IMR-90 (cell line): ENCODE data around the gene ZFYVE28. TPM values are rescaled to one million over a fixed set of nuclear protein-coding genes. Genes with fewer than 3 reads are reported as not detected.

Experiments
- ATAC-seq: fragments of 200-7000 bp; cut with Tn5 transposase; 2 replicates; pipeline ENCODE4 v1.9.1; 2020; ENCODE audit warnings: low read depth, mild to moderate bottlenecking, moderate library complexity
- BruUV-seq: library from RNA; stranded (reverse); fragments of 400-500 nt; replicated peaks from 2 replicates; lab custom pipeline; 2021; lab: Mats Ljungman, UMichigan
- CTCF ChIA-PET: fragments of 300-600 bp; formaldehyde crosslinking; extraction: SDS; loops from one replicate; lab custom pipeline; 2021; ENCODE audit warnings: antibody characterized with exemption; lab: Yijun Ruan, JAX
- POLR2A ChIA-PET: fragments of 300-600 bp; sonication (Branson Sonifier 250); formaldehyde crosslinking; loops from one replicate; lab custom pipeline; 2022; ENCODE audit warnings: antibody characterized with exemption; ENCODE audit not compliant: unreplicated experiment; lab: Charles Lee
- DNase-seq: peaks from one replicate; pipeline ENCODE4 v3.0.0; 2013
- H2AFZ ChIP-seq: replicated peaks from 2 replicates; pipeline ENCODE3; 2013; ENCODE audit warnings: low read length, mild to moderate bottlenecking; ENCODE audit not compliant: poor library complexity
- H2AK5ac ChIP-seq: 2 replicates; pipeline ENCODE4 v1.6.1; 2013; ENCODE audit warnings: low read depth, low read length, inconsistent platforms
- H2AK9ac ChIP-seq: replicated peaks from 2 replicates; pipeline ENCODE3; 2013; ENCODE audit warnings: mild to moderate bottlenecking, low read depth, low read length, moderate library complexity; ENCODE audit not compliant: poor library complexity
- H2BK120ac ChIP-seq: 2 replicates; pipeline ENCODE4 v1.6.1; 2013; ENCODE audit warnings: low read depth, low read length, inconsistent platforms
- H2BK15ac ChIP-seq: 3 replicates; pipeline ENCODE4 v1.6.1; 2013; ENCODE audit warnings: low read depth, low read length, inconsistent platforms
- H2BK20ac ChIP-seq: 2 replicates; pipeline ENCODE4 v1.6.1; 2013; ENCODE audit warnings: low read depth, mild to moderate bottlenecking, inconsistent platforms, low read length, moderate library complexity
- H2BK5ac ChIP-seq: 2 replicates; pipeline ENCODE4 v1.6.1; 2013; ENCODE audit warnings: mild to moderate bottlenecking, low read depth, low read length, inconsistent platforms; ENCODE audit not compliant: poor library complexity, severe bottlenecking
- H3K14ac ChIP-seq: replicated peaks from 2 replicates; pipeline ENCODE4 v1.6.1; 2013; ENCODE audit warnings: low read depth, low read length, inconsistent platforms
- H3K18ac ChIP-seq: 2 replicates; pipeline ENCODE4 v1.6.1; 2013; ENCODE audit warnings: low read depth, low read length, control low read depth
- H3K23ac ChIP-seq: 2 replicates; pipeline ENCODE4 v1.6.1; 2013; ENCODE audit warnings: low read depth, low read length, inconsistent platforms
- H3K27ac ChIP-seq: 2 replicates; pipeline ENCODE4 v1.5.1; 2013; ENCODE audit warnings: mild to moderate bottlenecking, control low read depth, low read length; ENCODE audit not compliant: insufficient read depth
- H3K27me3 ChIP-seq: 2 replicates; pipeline ENCODE4 v1.6.1; 2013; ENCODE audit warnings: low read length; ENCODE audit not compliant: control insufficient read depth, insufficient read depth
- H3K36me3 ChIP-seq: 2 replicates; pipeline ENCODE4 v1.6.1; 2013; ENCODE audit warnings: low read length, mixed read lengths; ENCODE audit not compliant: control insufficient read depth, insufficient read depth
- H3K4ac ChIP-seq: 2 replicates; pipeline ENCODE4 v1.6.1; 2013; ENCODE audit warnings: low read depth, low read length, inconsistent platforms
- H3K4me1 ChIP-seq: 2 replicates; pipeline ENCODE4 v1.6.1; 2013; ENCODE audit warnings: low read length, mixed read lengths; ENCODE audit not compliant: control insufficient read depth, insufficient read depth
- H3K4me2 ChIP-seq: 2 replicates; pipeline ENCODE4 v1.6.1; 2013; ENCODE audit warnings: low read depth, mild to moderate bottlenecking, control low read depth, low read length, moderate library complexity
- H3K4me3 ChIP-seq: 2 replicates; pipeline ENCODE4 v1.5.1; 2013; ENCODE audit warnings: low read depth, mild to moderate bottlenecking, control low read depth, low read length, moderate library complexity; ENCODE audit not compliant: insufficient read depth
- H3K56ac ChIP-seq: 2 replicates; pipeline ENCODE4 v1.6.1; 2013; ENCODE audit warnings: low read length, inconsistent platforms; ENCODE audit not compliant: insufficient read depth; ENCODE audit errors: extremely low read depth
- H3K79me1 ChIP-seq, 2 experiments: 2 replicates each; pipeline ENCODE4 v1.6.1; 2013; ENCODE audit warnings: low read length in 2 of 2, inconsistent platforms in 1 of 2, low read depth in 1 of 2
- H3K9ac ChIP-seq: 2 replicates; pipeline ENCODE4 v1.6.1; 2013; ENCODE audit warnings: low read depth, low read length, control low read depth
- H3K9me1 ChIP-seq: 2 replicates; pipeline ENCODE4 v1.6.1; 2013; ENCODE audit warnings: low read length, inconsistent platforms; ENCODE audit not compliant: insufficient read depth
- H3K9me3 ChIP-seq: 2 replicates; pipeline ENCODE4 v1.6.1; 2013; ENCODE audit warnings: low read length; ENCODE audit not compliant: control insufficient read depth, insufficient read depth
- H4K20me1 ChIP-seq: 2 replicates; pipeline ENCODE4 v1.6.1; 2013; ENCODE audit warnings: low read length, inconsistent platforms; ENCODE audit not compliant: insufficient read depth
- H4K5ac ChIP-seq: 2 replicates; pipeline ENCODE4 v1.6.1; 2013; ENCODE audit warnings: mild to moderate bottlenecking, low read depth, low read length, control low read depth
- H4K8ac ChIP-seq, 2 experiments: 2 replicates each; pipeline ENCODE4 v1.6.1; 2013; ENCODE audit warnings: low read depth in 2 of 2, low read length in 2 of 2, control low read depth in 1 of 2, inconsistent platforms in 1 of 2
- H4K91ac ChIP-seq: 2 replicates; pipeline ENCODE4 v1.6.1; 2013; ENCODE audit warnings: low read depth, low read length, inconsistent platforms; ENCODE audit not compliant: insufficient read depth
- BHLHE40 ChIP-seq: fragments of 150-350 bp; IDR thresholded peaks from 2 replicates; pipeline ENCODE4 v1.6.1; 2016; ENCODE audit warnings: mild to moderate bottlenecking, low read depth, low read length
- CEBPB ChIP-seq: IDR thresholded peaks from 2 replicates; pipeline ENCODE4 v1.6.1; 2012; ENCODE audit warnings: low read depth, low read length, improper control_type of control experiment
- CHD1 ChIP-seq: IDR thresholded peaks from 2 replicates; pipeline ENCODE4 v1.6.1; 2012; ENCODE audit warnings: low read depth, low read length, improper control_type of control experiment
- ELK1 ChIP-seq: fragments of 150-350 bp; IDR thresholded peaks from 2 replicates; pipeline ENCODE4 v1.6.1; 2016; ENCODE audit warnings: low read depth, mild to moderate bottlenecking, low read length, moderate library complexity, borderline replicate concordance
- FOS ChIP-seq: fragments of 150-350 bp; IDR thresholded peaks from 2 replicates; pipeline ENCODE4 v1.6.1; 2016; ENCODE audit warnings: low read depth, low read length
- MAFK ChIP-seq: IDR thresholded peaks from 2 replicates; pipeline ENCODE4 v1.6.1; 2012; ENCODE audit warnings: low read depth, low read length, improper control_type of control experiment
- MAZ ChIP-seq: IDR thresholded peaks from 2 replicates; pipeline ENCODE4 v1.6.1; 2012; ENCODE audit warnings: low read depth, mild to moderate bottlenecking, low read length, improper control_type of control experiment, moderate library complexity, borderline replicate concordance
- MXI1 ChIP-seq: IDR thresholded peaks from 2 replicates; pipeline ENCODE4 v1.6.1; 2012; ENCODE audit warnings: low read depth, mild to moderate bottlenecking, low read length, moderate library complexity, borderline replicate concordance
- NFE2L2 ChIP-seq: fragments of 150-350 bp; IDR thresholded peaks from 2 replicates; pipeline ENCODE4 v1.6.1; 2016; ENCODE audit warnings: low read depth, mild to moderate bottlenecking, low read length
- POLR2A ChIP-seq: IDR thresholded peaks from 2 replicates; pipeline ENCODE4 v1.6.1; 2012; ENCODE audit warnings: mild to moderate bottlenecking, low read depth, low read length
- RAD21 ChIP-seq: IDR thresholded peaks from 2 replicates; pipeline ENCODE4 v1.6.1; 2012; ENCODE audit warnings: low read length, improper control_type of control experiment
- RCOR1 ChIP-seq: IDR thresholded peaks from 2 replicates; pipeline ENCODE4 v1.6.1; 2012; ENCODE audit warnings: mild to moderate bottlenecking, low read length, improper control_type of control experiment; ENCODE audit not compliant: insufficient replicate concordance
- RFX5 ChIP-seq: IDR thresholded peaks from 2 replicates; pipeline ENCODE4 v1.8.0; 2012; ENCODE audit warnings: low read depth, mild to moderate bottlenecking, low read length, moderate library complexity
- SMC3 ChIP-seq: fragments of 150-350 bp; IDR thresholded peaks from 2 replicates; pipeline ENCODE4 v1.6.1; 2016; ENCODE audit warnings: low read depth, mild to moderate bottlenecking, antibody characterized with exemption, low read length, moderate library complexity
- WGBS, 2 experiments: methylation state at CpG; one replicate each; pipeline versions ENCODE4 v1.1.5 to v1.1.7; 2013; ENCODE audit warnings: missing lambda C conversion rate in 2 of 2; ENCODE audit not compliant: insufficient read length in 1 of 2; ENCODE audit errors: extremely low coverage in 2 of 2; 5-methylcytosine and 5-hydroxymethylcytosine counted together
- dilution Hi-C: fragments of 300-500 bp; cut with HindIII; formaldehyde crosslinking; loops from one replicate; pipeline ENCODE4 v1.14.3; 2018; ENCODE audit warnings: low sequenced_read_pairs; ENCODE audit not compliant: unreplicated experiment
- in situ Hi-C: fragments of 300-500 bp; cut with MboI; formaldehyde crosslinking; loops from 3 replicates; pipeline ENCODE4 v1.14.3; 2019; ENCODE audit warnings: low sequenced_read_pairs, inconsistent platforms, mixed read lengths
- intact Hi-C: fragments of 100-400 bp; cut with micrococcal nuclease; formaldehyde crosslinking; loops from 2 replicates; pipeline ENCODE4 v1.10.0; 2022
- polyA plus RNA-seq, 3 experiments: library from polyadenylated mRNA; depleted of rRNA; stranded (reverse); fragments of >200 nt; gene quantifications; 2 replicates each; pipeline ENCODE4 v1.2.3, GENCODE V29; 2012; ENCODE audit warnings: low replicate concordance in 1 of 3
- total RNA-seq: library from RNA; depleted of rRNA; stranded (reverse); fragments of >200 nt; gene quantifications from 2 replicates; pipeline ENCODE4 v1.2.3, GENCODE V29; 2012
- TF ChIP-seq, protein P1 (sequence below): fragments of 150-350 bp; IDR thresholded peaks from 2 replicates; pipeline ENCODE4 v1.6.1; 2017; ENCODE audit warnings: mild to moderate bottlenecking, antibody characterized with exemption, low read length, low read depth
- TF ChIP-seq, protein P2 (sequence below): conservative IDR thresholded peaks from 2 replicates; pipeline ENCODE4 v1.5.1; 2012; ENCODE audit warnings: mild to moderate bottlenecking, low read depth, low read length, improper control_type of control experiment

The ZFYVE28 gene
- total and polyA plus RNA-seq, 2 of the 4 experiments (the other 2 are of a cell fraction): 0.36 to 1.2 TPM

DNA sequence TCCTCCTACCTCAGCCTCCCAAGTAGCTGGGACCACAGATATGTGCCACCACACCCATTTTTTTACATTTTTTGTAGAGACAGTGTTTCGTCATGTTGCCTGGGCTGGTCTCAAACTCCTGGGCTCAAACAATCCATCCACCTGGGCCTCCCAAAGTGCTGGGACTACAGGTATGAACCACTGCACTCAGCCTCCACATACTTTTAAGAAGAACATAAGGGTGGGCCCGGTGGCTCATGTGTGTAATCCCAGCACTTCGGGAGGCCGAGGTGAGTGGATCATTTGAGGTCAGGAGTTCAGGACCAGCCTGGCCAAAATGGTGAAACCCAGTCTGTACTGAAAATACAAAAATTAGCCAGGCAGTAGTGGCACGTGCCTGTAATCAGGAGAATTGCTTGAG is 105.1 kb downstream of the ZFYVE28 start:
- WGBS, 2 experiments: 35% methylated on average over 3 of the region's 5 CpGs; no CpG with 5 or more reads in 1 of the 2 experiments
- Histone ChIP-seq H3K9me3 (peaks cover 15% of the 10 kb centered on the region), H3K27me3 (peaks cover 8% of the 10 kb centered on the region), H3K4me3 (no peak overlapping the region), H3K4ac (no peak overlapping the region), H4K20me1 (no peaks in the 10 kb centered on the region), H2BK15ac (no peak overlapping the region), H3K79me1 (no peaks in the 10 kb centered on the region), H3K4me2 (no peak overlapping the region), H4K8ac (no peak overlapping the region), H3K9me1 (no peaks in the 10 kb centered on the region), H3K23ac (no peak overlapping the region), H3K56ac (no peak overlapping the region), H2BK20ac (no peak overlapping the region), H2BK120ac (no peak overlapping the region), H2AK9ac (no peak overlapping the region), H4K5ac (no peak overlapping the region), H3K27ac (no peak overlapping the region), H2AK5ac (no peak overlapping the region), H3K4me1 (no peaks in the 10 kb centered on the region; the same call in 1 of the 2 replicates), H3K36me3 (no peaks in the 10 kb centered on the region), H2BK5ac (no peak overlapping the region), H3K9ac (no peak overlapping the region), H2AFZ (no peak overlapping the region), H4K91ac (no peak overlapping the region), H3K14ac (no peak overlapping the region), H3K18ac (no peak overlapping the region)
- ATAC-seq: no peak
- TF ChIP-seq MAZ (no peak), RFX5 (no peak), MXI1 (no peak), FOS (no peak), RAD21 (no peak), ELK1 (no peak), POLR2A (no peak), CEBPB (no peak), BHLHE40 (no peak), RCOR1 (no peak), SMC3 (no peak), MAFK (no peak), CHD1 (no peak), NFE2L2 (no peak)
- TF ChIP-seq, protein P1, sequence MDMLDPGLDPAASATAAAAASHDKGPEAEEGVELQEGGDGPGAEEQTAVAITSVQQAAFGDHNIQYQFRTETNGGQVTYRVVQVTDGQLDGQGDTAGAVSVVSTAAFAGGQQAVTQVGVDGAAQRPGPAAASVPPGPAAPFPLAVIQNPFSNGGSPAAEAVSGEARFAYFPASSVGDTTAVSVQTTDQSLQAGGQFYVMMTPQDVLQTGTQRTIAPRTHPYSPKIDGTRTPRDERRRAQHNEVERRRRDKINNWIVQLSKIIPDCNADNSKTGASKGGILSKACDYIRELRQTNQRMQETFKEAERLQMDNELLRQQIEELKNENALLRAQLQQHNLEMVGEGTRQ: no peak
- TF ChIP-seq, protein P2, sequence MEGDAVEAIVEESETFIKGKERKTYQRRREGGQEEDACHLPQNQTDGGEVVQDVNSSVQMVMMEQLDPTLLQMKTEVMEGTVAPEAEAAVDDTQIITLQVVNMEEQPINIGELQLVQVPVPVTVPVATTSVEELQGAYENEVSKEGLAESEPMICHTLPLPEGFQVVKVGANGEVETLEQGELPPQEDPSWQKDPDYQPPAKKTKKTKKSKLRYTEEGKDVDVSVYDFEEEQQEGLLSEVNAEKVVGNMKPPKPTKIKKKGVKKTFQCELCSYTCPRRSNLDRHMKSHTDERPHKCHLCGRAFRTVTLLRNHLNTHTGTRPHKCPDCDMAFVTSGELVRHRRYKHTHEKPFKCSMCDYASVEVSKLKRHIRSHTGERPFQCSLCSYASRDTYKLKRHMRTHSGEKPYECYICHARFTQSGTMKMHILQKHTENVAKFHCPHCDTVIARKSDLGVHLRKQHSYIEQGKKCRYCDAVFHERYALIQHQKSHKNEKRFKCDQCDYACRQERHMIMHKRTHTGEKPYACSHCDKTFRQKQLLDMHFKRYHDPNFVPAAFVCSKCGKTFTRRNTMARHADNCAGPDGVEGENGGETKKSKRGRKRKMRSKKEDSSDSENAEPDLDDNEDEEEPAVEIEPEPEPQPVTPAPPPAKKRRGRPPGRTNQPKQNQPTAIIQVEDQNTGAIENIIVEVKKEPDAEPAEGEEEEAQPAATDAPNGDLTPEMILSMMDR: no peak
- no peak for DNase-seq
- dilution Hi-C loops: no loop called here
- intact Hi-C loops: no loop called here
- CTCF ChIA-PET: no interaction called here
- POLR2A ChIA-PET: no interaction called here
- BruUV-seq: no TSS peak
- in situ Hi-C loops: no loop called here
